ENCODE results near the gene HES2.

DNA sequence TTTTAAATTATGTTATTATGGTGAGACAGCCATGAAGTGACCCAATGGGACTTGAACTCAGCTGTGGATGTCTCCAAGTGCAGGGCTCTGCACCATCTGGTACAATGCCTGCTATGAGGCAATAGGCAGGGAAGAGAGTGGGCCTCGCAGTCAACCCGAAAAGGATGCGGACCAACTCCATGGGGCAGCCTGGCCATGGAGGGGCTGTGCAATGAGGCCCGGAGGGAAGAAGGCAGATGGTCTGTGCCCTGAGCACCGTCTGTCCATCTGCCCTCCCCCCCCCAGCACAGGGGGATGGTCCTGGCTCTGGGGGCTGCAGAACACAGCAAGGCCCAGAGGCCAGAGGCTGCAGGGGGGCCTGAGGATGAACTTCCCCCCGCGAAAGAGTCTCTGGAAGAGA, 21.9 kb upstream of the HES2 start:
- TF ChIP-seq EZH2 (IDR thresholded peaks at IDR 0.05; ENCODE audit: borderline replicate concordance, low read depth, low read length) (no peak), CREB1 (IDR thresholded peaks at IDR 0.05) (no peak), CREB1 (CRISPR knock-in tag; IDR thresholded peaks at IDR 0.05) (no peak), NFRKB (IDR thresholded peaks at IDR 0.05; ENCODE audit: low read depth) (no peak), ZNF274 (IDR thresholded peaks at IDR 0.05; ENCODE audit: borderline replicate concordance, low read depth, low read length) (no peak), ZNF239 (CRISPR knock-in tag; IDR thresholded peaks at IDR 0.05) (no peak), ZNF184 (CRISPR knock-in tag; IDR thresholded peaks at IDR 0.05) (no peak), ILF3 (IDR thresholded peaks at IDR 0.05; ENCODE audit: borderline replicate concordance) (no peak)
- TF ChIP-seq, protein P1, sequence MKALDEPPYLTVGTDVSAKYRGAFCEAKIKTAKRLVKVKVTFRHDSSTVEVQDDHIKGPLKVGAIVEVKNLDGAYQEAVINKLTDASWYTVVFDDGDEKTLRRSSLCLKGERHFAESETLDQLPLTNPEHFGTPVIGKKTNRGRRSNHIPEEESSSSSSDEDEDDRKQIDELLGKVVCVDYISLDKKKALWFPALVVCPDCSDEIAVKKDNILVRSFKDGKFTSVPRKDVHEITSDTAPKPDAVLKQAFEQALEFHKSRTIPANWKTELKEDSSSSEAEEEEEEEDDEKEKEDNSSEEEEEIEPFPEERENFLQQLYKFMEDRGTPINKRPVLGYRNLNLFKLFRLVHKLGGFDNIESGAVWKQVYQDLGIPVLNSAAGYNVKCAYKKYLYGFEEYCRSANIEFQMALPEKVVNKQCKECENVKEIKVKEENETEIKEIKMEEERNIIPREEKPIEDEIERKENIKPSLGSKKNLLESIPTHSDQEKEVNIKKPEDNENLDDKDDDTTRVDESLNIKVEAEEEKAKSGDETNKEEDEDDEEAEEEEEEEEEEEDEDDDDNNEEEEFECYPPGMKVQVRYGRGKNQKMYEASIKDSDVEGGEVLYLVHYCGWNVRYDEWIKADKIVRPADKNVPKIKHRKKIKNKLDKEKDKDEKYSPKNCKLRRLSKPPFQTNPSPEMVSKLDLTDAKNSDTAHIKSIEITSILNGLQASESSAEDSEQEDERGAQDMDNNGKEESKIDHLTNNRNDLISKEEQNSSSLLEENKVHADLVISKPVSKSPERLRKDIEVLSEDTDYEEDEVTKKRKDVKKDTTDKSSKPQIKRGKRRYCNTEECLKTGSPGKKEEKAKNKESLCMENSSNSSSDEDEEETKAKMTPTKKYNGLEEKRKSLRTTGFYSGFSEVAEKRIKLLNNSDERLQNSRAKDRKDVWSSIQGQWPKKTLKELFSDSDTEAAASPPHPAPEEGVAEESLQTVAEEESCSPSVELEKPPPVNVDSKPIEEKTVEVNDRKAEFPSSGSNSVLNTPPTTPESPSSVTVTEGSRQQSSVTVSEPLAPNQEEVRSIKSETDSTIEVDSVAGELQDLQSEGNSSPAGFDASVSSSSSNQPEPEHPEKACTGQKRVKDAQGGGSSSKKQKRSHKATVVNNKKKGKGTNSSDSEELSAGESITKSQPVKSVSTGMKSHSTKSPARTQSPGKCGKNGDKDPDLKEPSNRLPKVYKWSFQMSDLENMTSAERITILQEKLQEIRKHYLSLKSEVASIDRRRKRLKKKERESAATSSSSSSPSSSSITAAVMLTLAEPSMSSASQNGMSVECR (CRISPR knock-in tag; IDR thresholded peaks at IDR 0.05) = no peak

Measured in K562 (cell line).